ENCODE data around the gene MAPK1IP1L.

The MAPK1IP1L gene

GRCh38 chr14:55085060-55085660 lies 33.7 kb downstream of the MAPK1IP1L start:
- H3K36me3 ChIP-seq (ENCODE audit: control insufficient read depth in 2 of 2, insufficient read depth in 1 of 2, low read length in 2 of 2), result no peaks in the 10 kb centered on the region
- no peak for TF ChIP-seq ZNF239 (tag by site-specific recombination; IDR thresholded peaks at IDR 0.05)
- TF ChIP-seq ZNF677 (tag by site-specific recombination; IDR thresholded peaks at IDR 0.05), result no peak
- no peak for TF ChIP-seq SCRT2 (tag by site-specific recombination; IDR thresholded peaks at IDR 0.05)
- TF ChIP-seq ZNF610 (tag by site-specific recombination; IDR thresholded peaks at IDR 0.05; ENCODE audit: borderline replicate concordance), result no peak
- TF ChIP-seq ZNF830 (tag by site-specific recombination; IDR thresholded peaks at IDR 0.05; ENCODE audit: low read depth), result no peak
- TF ChIP-seq KLF16 (tag by site-specific recombination; IDR thresholded peaks at IDR 0.05), result no peak
- ChIA-PET POLR2A (no interaction called here), CTCF (interaction anchor here (0.6 kb wide), 1 partner anchor 71 kb away, joined by 5 read pairs; no protein-coding TSS in a partner anchor)
- no peaks in the 10 kb centered on the region for H3K9me3 ChIP-seq (ENCODE audit: control insufficient read depth, insufficient read depth, low read depth, low read length)
- no peaks in the 10 kb centered on the region for H3K4me1 ChIP-seq (ENCODE audit: control insufficient read depth, insufficient read depth, low read length)
- H3K27ac ChIP-seq (ENCODE audit: extremely low read depth, low read depth, low read length), result no peak overlapping the region
- H3K4me3 ChIP-seq (ENCODE audit: low read depth, low read length), result no peak overlapping the region

- TF ChIP-seq SETDB1 (IDR thresholded peaks at IDR 0.05; ENCODE audit: insufficient read length, low read length), result no peak
- POLR2A ChIA-PET, result interaction anchor here (1.0 kb wide), 1 partner anchor 13 kb away, joined by 4 read pairs; no protein-coding TSS in a partner anchor
- Histone ChIP-seq H3K36me3 (ENCODE audit: control insufficient read depth in 2 of 2, insufficient read depth in 1 of 2, low read length in 2 of 2) (no peaks in the 10 kb centered on the region), H3K27ac (ENCODE audit: extremely low read depth, low read depth, low read length) (no peak overlapping the region), H3K4me3 (ENCODE audit: low read depth, low read length) (no peak overlapping the region), H3K9me3 (ENCODE audit: control insufficient read depth, insufficient read depth, low read depth, low read length) (no peaks in the 10 kb centered on the region), H3K4me1 (ENCODE audit: control insufficient read depth, insufficient read depth, low read length) (no peaks in the 10 kb centered on the region)
- CTCF ChIA-PET, result interaction anchor here (0.9 to 4.5 kb wide), 3 partner anchors 8 to 73 kb away, joined by 3 to 43 read pairs (median 8); no protein-coding TSS in a partner anchor
Measured at GRCh38 chr14:55086938-55087337, 35.5 kb downstream of the MAPK1IP1L start.

GRCh38 chr14:55088356-55088755 lies 36.9 kb downstream of the MAPK1IP1L start:
- POLR2A ChIA-PET, result interaction anchor here (1.2 kb wide), 1 partner anchor 15 kb away, joined by 3 read pairs; no protein-coding TSS in a partner anchor

GRCh38 chr14:55092341-55092740 lies 40.9 kb downstream of the MAPK1IP1L start:
- CTCF ChIA-PET, result interaction anchor here (0.6 to 4.5 kb wide), 5 partner anchors 11 to 83 kb away, joined by 3 to 20 read pairs (median 5); no protein-coding TSS in a partner anchor
- Histone ChIP-seq H3K36me3 (ENCODE audit: control insufficient read depth in 2 of 2, insufficient read depth in 1 of 2, low read length in 2 of 2) (no peaks in the 10 kb centered on the region), H3K9me3 (ENCODE audit: control insufficient read depth, insufficient read depth, low read depth, low read length) (no peaks in the 10 kb centered on the region), H3K27ac (ENCODE audit: extremely low read depth, low read depth, low read length) (no peak overlapping the region), H3K4me1 (ENCODE audit: control insufficient read depth, insufficient read depth, low read length) (no peaks in the 10 kb centered on the region; the same call in 1 of the 2 replicates), H3K4me3 (ENCODE audit: low read depth, low read length) (no peak overlapping the region)
- POLR2A ChIA-PET, result interaction anchor here (1.0 kb wide), 1 partner anchor 41 kb away, joined by 4 read pairs; no protein-coding TSS in a partner anchor
- TF ChIP-seq ZBTB44 (tag by site-specific recombination; IDR thresholded peaks at IDR 0.05) (no peak), ZNF510 (tag by site-specific recombination; IDR thresholded peaks at IDR 0.05; ENCODE audit: insufficient replicate concordance) (no peak), ZNF514 (tag by site-specific recombination; IDR thresholded peaks at IDR 0.05) (no peak), ZNF530 (tag by site-specific recombination; IDR thresholded peaks at IDR 0.05; ENCODE audit: low read depth) (no peak), ZNF677 (tag by site-specific recombination; IDR thresholded peaks at IDR 0.05) (no peak), ZNF580 (tag by site-specific recombination; IDR thresholded peaks at IDR 0.05) (no peak), PRDM4 (tag by site-specific recombination; IDR thresholded peaks at IDR 0.05) (no peak), ZNF76 (tag by site-specific recombination; IDR thresholded peaks at IDR 0.05; ENCODE audit: borderline replicate concordance, low read depth) (no peak), ZSCAN30 (tag by site-specific recombination; IDR thresholded peaks at IDR 0.05) (no peak), ZFP41 (tag by site-specific recombination; IDR thresholded peaks at IDR 0.05; ENCODE audit: borderline replicate concordance) (no peak), BCL6B (tag by site-specific recombination; IDR thresholded peaks at IDR 0.05) (no peak), ZNF596 (tag by site-specific recombination; IDR thresholded peaks at IDR 0.05) (no peak), ZNF140 (tag by site-specific recombination; IDR thresholded peaks at IDR 0.05) (no peak)

More at GRCh38 chr14:55088356-55088755, 36.9 kb downstream of the MAPK1IP1L start:
- H3K27ac ChIP-seq (ENCODE audit: extremely low read depth, low read depth, low read length), result no peak overlapping the region
- no peaks in the 10 kb centered on the region for H3K36me3 ChIP-seq (ENCODE audit: control insufficient read depth in 2 of 2, insufficient read depth in 1 of 2, low read length in 2 of 2)
- CTCF ChIA-PET, result interaction anchor here (0.7 to 4.5 kb wide), 5 partner anchors 9 to 80 kb away, joined by 3 to 43 read pairs (median 3); no protein-coding TSS in a partner anchor
- no peaks in the 10 kb centered on the region for H3K9me3 ChIP-seq (ENCODE audit: control insufficient read depth, insufficient read depth, low read depth, low read length)
- H3K4me1 ChIP-seq (ENCODE audit: control insufficient read depth, insufficient read depth, low read length), result no peaks in the 10 kb centered on the region
- TF ChIP-seq ZNF701 (tag by site-specific recombination; IDR thresholded peaks at IDR 0.05) (no peak), ZNF76 (tag by site-specific recombination; IDR thresholded peaks at IDR 0.05; ENCODE audit: borderline replicate concordance, low read depth) (no peak), ZNF843 (tag by site-specific recombination; IDR thresholded peaks at IDR 0.05) (no peak), ZNF623 (tag by site-specific recombination; IDR thresholded peaks at IDR 0.05) (no peak), ZNF292 (tag by site-specific recombination; IDR thresholded peaks at IDR 0.05; ENCODE audit: borderline replicate concordance, low read depth) (no peak), ZNF23 (tag by site-specific recombination; IDR thresholded peaks at IDR 0.05; ENCODE audit: borderline replicate concordance) (no peak)
- no peak overlapping the region for H3K4me3 ChIP-seq (ENCODE audit: low read depth, low read length)
